ENCODE results near the gene REXO5. TPM values are rescaled to one million over a fixed set of nuclear protein-coding genes. Genes with fewer than 3 reads are reported as not detected.

REXO5 gene
- total and polyA plus RNA-seq, 3 experiments from 2014 or later: 0.81 to 9.3 (median 7.9) TPM

GRCh38 chr16:20897922-20898321 is 91.6 kb downstream of the REXO5 start:
- POLR2A ChIA-PET: interaction anchor here (0.7 kb wide), 1 partner anchor 165 kb away, joined by 3 read pairs; no protein-coding TSS in a partner anchor
- peaks cover 0 to 4% of the 10 kb centered on the region in 2 donors for H3K27me3 Mint-ChIP-seq
- CTCF ChIA-PET: interaction anchor here (1.1 to 3.3 kb wide), 2 partner anchors 18 to 23 kb away, joined by 3 to 15 read pairs; no protein-coding TSS in a partner anchor
- H3K36me3 Mint-ChIP-seq: peaks cover 0 to 32% (median 10%) of the 10 kb centered on the region in 3 donors
- Histone ChIP-seq H3K4me3 (ENCODE audit: low read length) (no peak overlapping the region), H3K4me1 (ENCODE audit: insufficient read depth, low read length) (peaks cover 20% of the 10 kb centered on the region), H3K27me3 (ENCODE audit: insufficient read depth, low read length, poor library complexity, severe bottlenecking) (no peaks in the 10 kb centered on the region), H3K27ac (ENCODE audit: low read depth, low read length) (no peak overlapping the region), H3K9me3 (ENCODE audit: low read length) (no peaks in the 10 kb centered on the region), H3K36me3 (ENCODE audit: insufficient read depth, low read length) (no peaks in the 10 kb centered on the region)
- no peak for DNase-seq
- no peaks in the 10 kb centered on the region for H3K9me3 Mint-ChIP-seq
- peak overlapping the region in 5 of 7 donors; percentile 33 to 96 (median 52) for H3K4me3 Mint-ChIP-seq
- peak overlapping the region in 7 of 8 donors; percentile 5 to 99 (median 69) for H3K27ac Mint-ChIP-seq
- peaks cover 42 to 56% (median 54%) of the 10 kb centered on the region in 3 donors for H3K4me1 Mint-ChIP-seq

DNA sequence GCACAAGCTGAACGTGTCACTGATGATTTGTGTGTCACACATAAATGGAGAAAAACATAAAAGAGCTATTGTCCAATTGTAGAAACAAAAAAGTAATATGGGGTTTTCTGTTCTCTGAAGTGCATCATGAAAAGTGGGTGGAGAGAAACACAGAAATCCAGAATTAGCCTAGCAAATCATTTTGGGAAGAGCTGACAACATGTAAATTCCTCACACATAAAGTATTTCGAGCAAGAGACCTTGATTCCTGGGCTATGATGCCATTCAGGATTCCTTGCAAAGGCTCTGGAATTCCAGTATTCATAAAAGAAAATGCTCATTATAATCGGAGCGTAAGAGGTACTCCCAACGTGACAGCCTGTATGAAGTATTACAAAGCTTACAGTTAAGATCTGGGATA is 92.7 kb downstream of the REXO5 start:
- peaks cover 0 to 4% of the 10 kb centered on the region in 2 donors for H3K27me3 Mint-ChIP-seq
- no peaks in the 10 kb centered on the region for H3K9me3 ChIP-seq (ENCODE audit: low read length)
- no peaks in the 10 kb centered on the region for H3K9me3 Mint-ChIP-seq
- peak overlapping the region; percentile 91 for H3K4me3 ChIP-seq (ENCODE audit: low read length)
- H3K36me3 ChIP-seq (ENCODE audit: insufficient read depth, low read length): no peaks in the 10 kb centered on the region
- H3K4me3 Mint-ChIP-seq: peak overlapping the region; percentile 90 to 97 (median 94)
- H3K27ac Mint-ChIP-seq: peak overlapping the region; percentile 93 to 100 (median 98)
- peaks cover 51 to 67% (median 62%) of the 10 kb centered on the region in 3 donors for H3K4me1 Mint-ChIP-seq
- H3K27ac ChIP-seq (ENCODE audit: low read depth, low read length): peak overlapping the region; percentile 96
- ChIA-PET POLR2A (interaction anchor here (0.6 to 1.7 kb wide), 2 partner anchors 25 to 933 kb away, joined by 3 to 6 read pairs; no protein-coding TSS in a partner anchor), CTCF (interaction anchor here (0.8 to 3.3 kb wide), 2 partner anchors 9 to 24 kb away, joined by 3 to 15 read pairs; no protein-coding TSS in a partner anchor)
- peaks cover 30% of the 10 kb centered on the region for H3K4me1 ChIP-seq (ENCODE audit: insufficient read depth, low read length)
- H3K27me3 ChIP-seq (ENCODE audit: insufficient read depth, low read length, poor library complexity, severe bottlenecking): no peaks in the 10 kb centered on the region
- no peak for DNase-seq
- peaks cover 0 to 29% (median 10%) of the 10 kb centered on the region in 3 donors for H3K36me3 Mint-ChIP-seq

Other genes starting within 250 kb of the REXO5 start
- not detected for gene ACSM2B, start 230.2 kb upstream of the REXO5 start, total RNA-seq
- not detected for gene ACSM2B, start 230.2 kb upstream of the REXO5 start, polyA plus RNA-seq
- gene ACSM1, start 108.8 kb upstream of the REXO5 start, total RNA-seq: under 1 TPM; 0.13 to 0.33 TPM
- gene ACSM1, start 108.8 kb upstream of the REXO5 start, polyA plus RNA-seq: 0.10 TPM
- 10 to 100 TPM; 52.2 to 54.1 TPM for gene THUMPD1, start 64.7 kb upstream of the REXO5 start, total RNA-seq
- gene THUMPD1, start 64.7 kb upstream of the REXO5 start, polyA plus RNA-seq: 74.4 TPM
- gene ACSM3, start 42.5 kb upstream of the REXO5 start, total RNA-seq: 1 to 10 TPM; 6.8 to 7.3 TPM
- 7.4 TPM for gene ACSM3, start 42.5 kb upstream of the REXO5 start, polyA plus RNA-seq
- 10 to 100 TPM; 17.4 to 22.2 TPM for gene ERI2, start 55 bp upstream of the REXO5 start, total RNA-seq
- gene ERI2, start 55 bp upstream of the REXO5 start, polyA plus RNA-seq: 2.3 TPM
- 10 to 100 TPM; 12.7 to 13.2 TPM for gene DCUN1D3, start 93.8 kb downstream of the REXO5 start, total RNA-seq
- gene DCUN1D3, start 93.8 kb downstream of the REXO5 start, polyA plus RNA-seq: 1.4 TPM
- gene LYRM1, start 94.2 kb downstream of the REXO5 start, total RNA-seq: 10 to 100 TPM; 33.9 to 35.1 TPM
- 39.9 TPM for gene LYRM1, start 94.2 kb downstream of the REXO5 start, polyA plus RNA-seq

Data from CD8-positive, alpha-beta memory T cell (primary cell).